Superior temporal gyrus (tissue), 1 donor: ENCODE data around the gene DEAF1.

Source experiments
- DNase-seq: peaks from one replicate; pipeline ENCODE4 v3.0.0-alpha.2; 2016; ENCODE audit errors: extremely low spot score

Gene DEAF1

GRCh38 chr11:624705-625635 is 70.1 kb downstream of the DEAF1 start, which contains the start of gene CDHR5:
Gene CDHR5, minus strand, starts transcription at chr11:624955. Its CDS starts 53 bp downstream, at chr11:624902.
- no peak for DNase-seq

- no peak for DNase-seq
Observed at GRCh38 chr11:623999-624704, 70.9 kb downstream of the DEAF1 start.

GRCh38 chr11:623349-623869 is 71.6 kb downstream of the DEAF1 start:
- no peak for DNase-seq

- no peak for DNase-seq
Observed at GRCh38 chr11:621838-622237, 73.2 kb downstream of the DEAF1 start.

GRCh38 chr11:620935-621814 is 73.8 kb downstream of the DEAF1 start:
- DNase-seq = no peak

GRCh38 chr11:620201-620600 is 74.8 kb downstream of the DEAF1 start:
- DNase-seq = no peak

- DNase-seq = no peak
Observed at GRCh38 chr11:619628-620050, 75.4 kb downstream of the DEAF1 start.

GRCh38 chr11:618856-619627 is 76.0 kb downstream of the DEAF1 start:
- no peak for DNase-seq

- DNase-seq = no peak
Observed at GRCh38 chr11:617912-618682, 76.9 kb downstream of the DEAF1 start.

- DNase-seq = no peak
Observed at GRCh38 chr11:617199-617911, 77.7 kb downstream of the DEAF1 start.

GRCh38 chr11:616320-617198 is 78.5 kb downstream of the DEAF1 start:
- no peak for DNase-seq

- DNase-seq = peak; percentile 85
Observed at GRCh38 chr11:615504-616319, 79.3 kb downstream of the DEAF1 start, which contains the start of gene IRF7. Gene IRF7, minus strand, starts transcription at chr11:615950. Its CDS starts 586 bp downstream, at chr11:615364.

GRCh38 chr11:614623-615503 is 80.2 kb downstream of the DEAF1 start:
- DNase-seq = no peak

GRCh38 chr11:614021-614622 is 80.9 kb downstream of the DEAF1 start:
- DNase-seq = no peak

- DNase-seq = no peak
Observed at GRCh38 chr11:613369-613968, 81.6 kb downstream of the DEAF1 start.

GRCh38 chr11:612961-613300 is 82.1 kb downstream of the DEAF1 start:
- DNase-seq = no peak
